Measurements from ENCODE around the gene EXT2.

EXT2 gene

DNA sequence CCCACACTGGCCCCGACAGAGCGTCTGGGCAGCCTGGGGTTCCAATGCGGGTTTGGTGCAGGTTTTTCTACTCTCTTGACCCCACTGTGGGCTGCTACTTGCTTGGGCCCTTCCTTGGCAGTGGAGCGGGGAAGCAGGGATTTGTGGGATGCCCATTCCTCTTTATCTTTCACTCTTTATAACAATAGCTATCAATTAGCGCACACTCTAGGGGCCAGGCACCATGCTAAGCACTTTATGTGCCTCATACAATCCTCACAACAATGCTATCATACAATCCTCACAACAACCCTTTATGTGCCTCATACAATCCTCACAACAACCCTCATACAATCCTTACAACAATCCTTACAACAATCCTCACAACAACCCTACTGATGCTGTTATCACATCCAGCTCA is 16.7 kb upstream of the EXT2 start:
- Histone ChIP-seq H3K27ac (no peak overlapping the region), H3K9me3 (ENCODE audit: severe bottlenecking) (no peaks in the 10 kb centered on the region), H3K27me3 (ENCODE audit: insufficient read depth, low read depth, severe bottlenecking) (peaks cover 41% of the 10 kb centered on the region), H3K36me3 (no peaks in the 10 kb centered on the region), H3K4me3 (ENCODE audit: low read depth, low read length) (no peak overlapping the region)
- no peak for DNase-seq
- TF ChIP-seq, protein P1, sequence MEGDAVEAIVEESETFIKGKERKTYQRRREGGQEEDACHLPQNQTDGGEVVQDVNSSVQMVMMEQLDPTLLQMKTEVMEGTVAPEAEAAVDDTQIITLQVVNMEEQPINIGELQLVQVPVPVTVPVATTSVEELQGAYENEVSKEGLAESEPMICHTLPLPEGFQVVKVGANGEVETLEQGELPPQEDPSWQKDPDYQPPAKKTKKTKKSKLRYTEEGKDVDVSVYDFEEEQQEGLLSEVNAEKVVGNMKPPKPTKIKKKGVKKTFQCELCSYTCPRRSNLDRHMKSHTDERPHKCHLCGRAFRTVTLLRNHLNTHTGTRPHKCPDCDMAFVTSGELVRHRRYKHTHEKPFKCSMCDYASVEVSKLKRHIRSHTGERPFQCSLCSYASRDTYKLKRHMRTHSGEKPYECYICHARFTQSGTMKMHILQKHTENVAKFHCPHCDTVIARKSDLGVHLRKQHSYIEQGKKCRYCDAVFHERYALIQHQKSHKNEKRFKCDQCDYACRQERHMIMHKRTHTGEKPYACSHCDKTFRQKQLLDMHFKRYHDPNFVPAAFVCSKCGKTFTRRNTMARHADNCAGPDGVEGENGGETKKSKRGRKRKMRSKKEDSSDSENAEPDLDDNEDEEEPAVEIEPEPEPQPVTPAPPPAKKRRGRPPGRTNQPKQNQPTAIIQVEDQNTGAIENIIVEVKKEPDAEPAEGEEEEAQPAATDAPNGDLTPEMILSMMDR (IDR thresholded peaks at IDR 0.05; ENCODE audit: low read depth, low read length): no peak

DNA sequence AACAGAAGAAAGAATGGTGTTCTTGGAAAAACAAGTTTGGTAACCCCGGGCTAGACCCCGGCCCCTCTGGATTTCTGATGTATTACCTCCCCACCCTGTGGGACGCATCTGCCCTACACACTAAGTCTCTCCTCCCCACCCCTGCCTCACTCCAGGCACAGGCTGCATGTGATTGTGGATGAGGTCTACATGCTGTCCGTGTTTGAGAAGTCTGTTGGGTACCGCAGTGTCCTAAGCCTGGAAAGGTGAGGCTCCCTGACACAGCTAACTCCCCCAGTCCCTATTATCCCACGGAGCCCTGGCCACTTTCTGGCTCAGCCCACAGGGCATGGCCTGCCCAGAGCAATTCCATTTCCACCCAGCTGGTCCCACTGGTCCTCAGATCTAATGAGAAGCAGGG is 16.1 kb upstream of the EXT2 start:
- no peak for DNase-seq
- Histone ChIP-seq H3K9me3 (ENCODE audit: severe bottlenecking) (no peaks in the 10 kb centered on the region), H3K36me3 (no peaks in the 10 kb centered on the region), H3K4me3 (ENCODE audit: low read depth, low read length) (no peak overlapping the region), H3K27me3 (ENCODE audit: insufficient read depth, low read depth, severe bottlenecking) (peaks cover 45% of the 10 kb centered on the region), H3K27ac (no peak overlapping the region)
- TF ChIP-seq, protein P1 (IDR thresholded peaks at IDR 0.05; ENCODE audit: low read depth, low read length): no peak

DNA sequence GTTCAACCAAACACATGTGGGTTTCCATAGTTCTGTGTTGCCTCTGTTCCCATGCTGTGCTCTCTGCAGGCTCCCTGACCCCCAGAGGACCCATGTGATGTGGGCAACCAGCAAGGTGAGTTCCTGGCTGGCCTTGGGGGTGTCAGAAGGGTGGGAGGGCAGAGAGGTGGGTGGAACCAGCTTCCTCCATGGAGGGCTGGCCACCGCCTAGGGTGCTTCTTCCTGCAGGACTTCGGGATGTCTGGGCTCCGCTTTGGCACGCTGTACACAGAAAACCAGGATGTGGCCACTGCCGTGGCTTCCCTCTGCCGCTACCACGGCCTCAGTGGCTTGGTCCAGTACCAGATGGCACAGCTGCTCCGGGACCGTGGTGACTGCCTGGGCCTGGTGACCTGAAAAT is 14.5 kb upstream of the EXT2 start:
- H3K9me3 ChIP-seq (ENCODE audit: severe bottlenecking): peaks cover 6% of the 10 kb centered on the region
- no peak overlapping the region for H3K4me3 ChIP-seq (ENCODE audit: low read depth, low read length)
- TF ChIP-seq, protein P1 (IDR thresholded peaks at IDR 0.05; ENCODE audit: low read depth, low read length): no peak
- no peaks in the 10 kb centered on the region for H3K36me3 ChIP-seq
- H3K27me3 ChIP-seq (ENCODE audit: insufficient read depth, low read depth, severe bottlenecking): peaks cover 48% of the 10 kb centered on the region
- no peak for DNase-seq
- no peak overlapping the region for H3K27ac ChIP-seq

DNA sequence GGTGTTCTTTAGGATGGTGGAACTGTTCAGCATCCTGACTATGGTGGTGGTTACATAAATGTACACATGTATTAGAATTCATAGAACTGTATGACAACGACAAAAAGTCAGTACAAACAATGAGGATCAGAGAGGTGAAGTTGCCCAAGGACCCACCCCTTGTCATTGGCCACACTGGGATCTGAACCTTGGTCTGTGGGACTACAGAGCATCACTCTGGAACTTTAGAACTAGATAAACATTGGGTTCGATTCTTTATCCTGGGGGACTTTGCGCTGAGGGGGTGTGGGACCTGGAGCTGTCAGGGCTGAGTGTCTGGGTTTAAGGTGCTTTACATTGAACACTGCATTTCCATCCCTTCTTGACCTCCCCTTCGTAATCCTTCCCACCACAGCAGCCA is 12.8 kb upstream of the EXT2 start:
- Histone ChIP-seq H3K27me3 (ENCODE audit: insufficient read depth, low read depth, severe bottlenecking) (peaks cover 48% of the 10 kb centered on the region), H3K36me3 (no peaks in the 10 kb centered on the region), H3K9me3 (ENCODE audit: severe bottlenecking) (peaks cover 6% of the 10 kb centered on the region), H3K27ac (no peak overlapping the region), H3K4me3 (ENCODE audit: low read depth, low read length) (no peak overlapping the region)
- TF ChIP-seq, protein P1 (IDR thresholded peaks at IDR 0.05; ENCODE audit: low read depth, low read length): no peak
- DNase-seq: no peak

DNA sequence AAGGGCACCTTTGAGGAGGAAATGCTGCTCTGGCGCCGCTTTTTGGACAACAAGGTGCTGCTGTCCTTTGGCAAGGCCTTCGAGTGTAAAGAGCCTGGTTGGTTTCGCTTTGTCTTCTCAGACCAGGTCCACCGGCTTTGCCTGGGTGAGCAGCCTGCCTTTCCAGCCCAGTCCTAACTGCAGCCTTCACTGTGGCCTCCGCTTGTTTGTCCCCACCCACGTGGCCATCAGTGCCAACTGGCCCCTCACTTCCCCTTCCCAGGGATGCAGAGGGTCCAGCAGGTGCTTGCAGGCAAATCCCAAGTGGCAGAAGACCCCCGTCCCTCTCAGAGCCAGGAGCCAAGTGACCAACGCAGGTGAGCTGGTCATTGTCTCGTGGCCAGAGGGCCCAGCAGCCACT is 12.0 kb upstream of the EXT2 start:
- H3K36me3 ChIP-seq: no peaks in the 10 kb centered on the region
- no peak for DNase-seq
- H3K27ac ChIP-seq: no peak overlapping the region
- H3K4me3 ChIP-seq (ENCODE audit: low read depth, low read length): no peak overlapping the region
- H3K27me3 ChIP-seq (ENCODE audit: insufficient read depth, low read depth, severe bottlenecking): peaks cover 47% of the 10 kb centered on the region
- TF ChIP-seq, protein P1 (IDR thresholded peaks at IDR 0.05; ENCODE audit: low read depth, low read length): no peak
- H3K9me3 ChIP-seq (ENCODE audit: severe bottlenecking): peaks cover 6% of the 10 kb centered on the region

DNA sequence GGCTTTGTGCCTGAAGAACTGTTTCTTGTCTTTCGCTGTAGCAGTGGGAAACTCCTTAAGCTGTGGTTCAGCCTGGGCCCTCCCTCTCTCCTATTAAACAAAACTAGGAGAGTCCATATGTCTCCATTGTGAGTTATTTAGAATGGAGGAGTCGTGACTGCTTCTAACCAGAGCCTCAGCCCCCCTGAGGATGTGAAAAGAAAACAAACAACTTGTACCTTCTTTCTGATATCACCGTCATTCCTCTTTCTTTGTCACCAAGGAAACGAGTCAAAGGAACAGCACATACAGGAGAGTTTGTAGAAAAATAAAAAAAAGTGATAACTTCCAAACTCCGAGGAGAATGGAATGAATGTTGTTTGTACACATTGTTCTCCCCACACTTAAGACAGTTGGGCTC is 11.6 kb upstream of the EXT2 start:
- no peak overlapping the region for H3K4me3 ChIP-seq (ENCODE audit: low read depth, low read length)
- no peak overlapping the region for H3K27ac ChIP-seq
- no peak for DNase-seq
- H3K27me3 ChIP-seq (ENCODE audit: insufficient read depth, low read depth, severe bottlenecking): peaks cover 42% of the 10 kb centered on the region
- H3K9me3 ChIP-seq (ENCODE audit: severe bottlenecking): peaks cover 6% of the 10 kb centered on the region
- H3K36me3 ChIP-seq: no peaks in the 10 kb centered on the region
- TF ChIP-seq, protein P1 (IDR thresholded peaks at IDR 0.05; ENCODE audit: low read depth, low read length): no peak

Measured in WERI-Rb-1 (cell line).